H1 (cell line): Measurements from ENCODE around the gene PLCB3. TPM values are rescaled to one million over a fixed set of nuclear protein-coding genes. Genes with fewer than 3 reads are reported as not detected.

Experiments
- CTCF ChIA-PET: fragments of 300-600 bp; sonication (Branson Sonifier 250); formaldehyde crosslinking; loops from one replicate; lab custom pipeline; 2021; ENCODE audit not compliant: partially characterized antibody; lab: Charles Lee
- POLR2A ChIA-PET: fragments of 300-600 bp; sonication (Branson Sonifier 250); formaldehyde crosslinking; loops from one replicate; lab custom pipeline; 2021; ENCODE audit warnings: inconsistent platforms; ENCODE audit not compliant: partially characterized antibody; lab: Charles Lee
- DNase-seq, 2 experiments: peaks; one replicate each; pipeline versions ENCODE4 v3.0.0 to v3.0.0-alpha.2; 2010 to 2022; ENCODE audit warnings: low spot score in 2 of 2, low read depth in 1 of 2, mixed read lengths in 1 of 2
- FAIRE-seq: peaks from 2 replicates; lab custom pipeline; 2011; peaks lifted over from hg19 to GRCh38; lab: Jason Lieb, UNC
- H2AFZ ChIP-seq: 2 replicates; pipeline ENCODE4 v1.8.1; 2012; ENCODE audit warnings: low read length, inconsistent platforms
- H2AK5ac ChIP-seq: 2 replicates; pipeline ENCODE4 v1.6.1; 2013; ENCODE audit warnings: low read depth, low read length
- H2BK120ac ChIP-seq: replicated peaks from 2 replicates; pipeline ENCODE3; 2013; ENCODE audit warnings: low read depth, low read length, inconsistent platforms
- H2BK12ac ChIP-seq: 2 replicates; pipeline ENCODE4 v1.6.1; 2013; ENCODE audit warnings: low read depth, low read length
- H2BK15ac ChIP-seq: 2 replicates; pipeline ENCODE4 v1.6.1; 2013; ENCODE audit warnings: low read length
- H2BK20ac ChIP-seq: 2 replicates; pipeline ENCODE4 v1.6.1; 2013; ENCODE audit warnings: low read length
- H2BK5ac ChIP-seq: 2 replicates; pipeline ENCODE4 v1.6.1; 2013; ENCODE audit warnings: low read depth, low read length
- H3K14ac ChIP-seq: 2 replicates; pipeline ENCODE4 v1.6.1; 2013; ENCODE audit warnings: inconsistent platforms; ENCODE audit not compliant: insufficient read length
- H3K18ac ChIP-seq: 2 replicates; pipeline ENCODE4 v1.6.1; 2013; ENCODE audit warnings: low read length; ENCODE audit errors: extremely low read depth
- H3K23ac ChIP-seq: 2 replicates; pipeline ENCODE4 v1.6.1; 2013; ENCODE audit warnings: inconsistent platforms; ENCODE audit not compliant: insufficient read length
- H3K23me2 ChIP-seq: 2 replicates; pipeline ENCODE4 v1.6.1; 2013; ENCODE audit warnings: low read depth, low read length
- H3K27ac ChIP-seq: 2 replicates; pipeline ENCODE4 v1.6.1; 2011; ENCODE audit warnings: low read depth, low read length, inconsistent platforms
- H3K27me3 ChIP-seq, 4 experiments: replicated peaks in 1 of 4; 1 replicate in 1 of 4; 2 replicates in 3 of 4; pipeline versions ENCODE4 v1.6.1 to v1.8.1; 2011 to 2013; ENCODE audit warnings: low read length in 3 of 4, mild to moderate bottlenecking in 3 of 4, inconsistent platforms in 2 of 4, mixed read lengths in 2 of 4, moderate library complexity in 1 of 4; ENCODE audit not compliant: control insufficient read depth in 3 of 4, insufficient read depth in 3 of 4; ENCODE audit errors: extremely low read depth in 1 of 4
- H3K36me3 ChIP-seq, 4 experiments: 2 replicates each; pipeline versions ENCODE4 v1.6.1 to v1.8.1; 2011 to 2013; ENCODE audit warnings: mild to moderate bottlenecking in 4 of 4, low read length in 3 of 4, moderate library complexity in 2 of 4, control low read depth in 1 of 4, inconsistent platforms in 1 of 4; ENCODE audit not compliant: insufficient read depth in 4 of 4, control insufficient read depth in 2 of 4
- H3K4ac ChIP-seq: replicated peaks from 2 replicates; pipeline ENCODE3; 2013; ENCODE audit warnings: low read length, low read depth, mixed read lengths, inconsistent platforms; ENCODE audit not compliant: insufficient read length
- H3K4me1 ChIP-seq, 4 experiments: replicated peaks in 1 of 4; 1 replicate in 1 of 4; 2 replicates in 3 of 4; pipeline versions ENCODE4 v1.6.1 to v1.8.1; 2011 to 2013; ENCODE audit warnings: low read length in 3 of 4, inconsistent platforms in 2 of 4, mixed read lengths in 1 of 4; ENCODE audit not compliant: insufficient read depth in 4 of 4, control insufficient read depth in 3 of 4
- H3K4me2 ChIP-seq, 2 experiments: 2 replicates each; pipeline versions ENCODE4 v1.6.1 to v1.8.1; 2011 to 2013; ENCODE audit warnings: low read depth in 2 of 2, low read length in 2 of 2, control low read depth in 1 of 2, inconsistent platforms in 1 of 2, mild to moderate bottlenecking in 1 of 2; ENCODE audit not compliant: insufficient read depth in 1 of 2
- H3K4me3 ChIP-seq, 4 experiments: fragments of 200-600, 300-600 bp in 1 of 4; sonication (generic), shearing (Covaris generic), sonication (Bioruptor Twin) in 1 of 4; 2 replicates each; pipeline versions ENCODE4 v1.5.1 to v1.8.1; 2011 to 2016; ENCODE audit warnings: low read length in 4 of 4, low read depth in 3 of 4, control low read depth in 2 of 4, inconsistent platforms in 2 of 4, mild to moderate bottlenecking in 2 of 4, mixed read lengths in 1 of 4, moderate library complexity in 1 of 4; ENCODE audit not compliant: insufficient read depth in 2 of 4; ENCODE audit errors: extremely low read depth in 1 of 4
- H3K56ac ChIP-seq: replicated peaks from 2 replicates; pipeline ENCODE3; 2013; ENCODE audit warnings: low read depth, mild to moderate bottlenecking, mixed read lengths, low read length, inconsistent platforms; ENCODE audit not compliant: insufficient read length
- H3K79me1 ChIP-seq: 2 replicates; pipeline ENCODE4 v1.6.1; 2013; ENCODE audit warnings: low read depth, low read length, control low read depth
- H3K79me2 ChIP-seq, 2 experiments: 2 replicates each; pipeline versions ENCODE4 v1.6.1 to v1.8.1; 2012 to 2013; ENCODE audit warnings: low read length in 2 of 2, mild to moderate bottlenecking in 2 of 2, inconsistent platforms in 1 of 2; ENCODE audit not compliant: insufficient read depth in 2 of 2, control insufficient read depth in 1 of 2
- H3K9ac ChIP-seq, 4 experiments: replicated peaks in 1 of 4; 1 replicate in 1 of 4; 2 replicates in 3 of 4; pipeline versions ENCODE4 v1.6.1 to v1.8.1; 2011 to 2013; ENCODE audit warnings: low read depth in 3 of 4, low read length in 3 of 4, control low read depth in 2 of 4, mild to moderate bottlenecking in 2 of 4, moderate library complexity in 2 of 4, inconsistent platforms in 1 of 4; ENCODE audit errors: extremely low read depth in 1 of 4
- H3K9me3 ChIP-seq, 2 experiments: 2 replicates each; pipeline versions ENCODE4 v1.6.1 to v1.8.1; 2012 to 2013; ENCODE audit warnings: mild to moderate bottlenecking in 2 of 2, moderate library complexity in 2 of 2, control low read depth in 1 of 2, inconsistent platforms in 1 of 2, low read depth in 1 of 2, low read length in 1 of 2, mixed read lengths in 1 of 2; ENCODE audit not compliant: insufficient read depth in 2 of 2
- H4K20me1 ChIP-seq, 2 experiments: replicated peaks in 1 of 2; 2 replicates each; pipeline versions ENCODE3 to v1.8.1; 2011 to 2013; ENCODE audit warnings: inconsistent platforms in 2 of 2, low read length in 2 of 2, mild to moderate bottlenecking in 1 of 2; ENCODE audit not compliant: insufficient read depth in 2 of 2, control insufficient read depth in 1 of 2
- H4K5ac ChIP-seq: 2 replicates; pipeline ENCODE4 v1.6.1; 2013; ENCODE audit warnings: low read length, low read depth, mixed read lengths, inconsistent platforms; ENCODE audit not compliant: insufficient read length
- H4K8ac ChIP-seq: 2 replicates; pipeline ENCODE4 v1.8.0; 2013; ENCODE audit warnings: mild to moderate bottlenecking, moderate library complexity, low read length, inconsistent platforms; ENCODE audit not compliant: insufficient read depth; ENCODE audit errors: extremely low read depth
- H4K91ac ChIP-seq: replicated peaks from 2 replicates; pipeline ENCODE3; 2013; ENCODE audit warnings: low read length, mixed read lengths, inconsistent platforms; ENCODE audit not compliant: insufficient read length
- CBX5 ChIP-seq: fragments of 300-800, 300-1000 bp; sonication (generic); IDR thresholded peaks from 2 replicates; pipeline ENCODE4 v1.7.1; 2016; ENCODE audit warnings: antibody characterized with exemption, low read length, low read depth
- HDAC6 ChIP-seq: IDR thresholded peaks from one replicate; pipeline ENCODE4 v1.7.1; 2012; ENCODE audit warnings: low read depth, mild to moderate bottlenecking, inconsistent platforms, low read length, moderate library complexity
- POU5F1 ChIP-seq: IDR thresholded peaks from 2 replicates; pipeline ENCODE4 v1.6.1; 2011; ENCODE audit warnings: low read depth, mild to moderate bottlenecking, low read length, moderate library complexity
- whole genome bisulfite sequencing, 2 experiments: shearing (Covaris generic) in 1 of 2; methylation state at CpG; one replicate each; pipeline versions ENCODE4 v1.1.6 to v1.1.7; 2013 to 2015; ENCODE audit warnings: low lambda C conversion rate in 2 of 2, mixed read lengths in 2 of 2, inconsistent platforms in 1 of 2, low coverage in 1 of 2, missing lambda C conversion rate in 1 of 2; ENCODE audit not compliant: insufficient replicate concordance in 2 of 2, insufficient coverage in 1 of 2, insufficient read length in 1 of 2; ENCODE audit errors: extremely low coverage in 1 of 2, missing lambda C conversion rate in 1 of 2; 5-methylcytosine and 5-hydroxymethylcytosine counted together
- polyA plus RNA-seq, 7 experiments: library from polyadenylated mRNA; depleted of rRNA in 3 of 7; stranded (reverse) in 5 of 7; unstranded in 2 of 7; fragments of >200 nt in 5 of 7; fragments of 200-250 nt in 2 of 7; gene quantifications; 1 replicate in 5 of 7; 2 replicates in 1 of 7; 4 replicates in 1 of 7; pipeline versions ENCODE4 v1.2.1 to v1.2.3, GENCODE V29; 2011 to 2013; ENCODE audit warnings: missing spikeins in 2 of 7, mixed read lengths in 2 of 7
- total RNA-seq: library from RNA; stranded (reverse); fragmentation: NEBNext Ultra II Directional; extraction: Animal tissue kit (Norgen Biotek cat#: 25700); gene quantifications from 2 replicates; pipeline ENCODE4 v1.2.1, GENCODE V29; 2021
- TF ChIP-seq, protein P1 (sequence below): IDR thresholded peaks from 2 replicates; pipeline ENCODE4 v1.6.1; 2011; ENCODE audit warnings: low read depth, mild to moderate bottlenecking, low read length; ENCODE audit not compliant: insufficient read depth

PLCB3 gene
- total and polyA plus RNA-seq, 2 of the 8 experiments (the other 6 are each of a cell fraction or from before 2014, with no cell fraction given): 47.2 to 104 TPM

- H3K9me3 ChIP-seq: no peaks in the 10 kb centered on the region
- no peaks in the 10 kb centered on the region for H3K79me2 ChIP-seq
- DNase-seq (no peak), FAIRE-seq (no peak)
- H3K4ac ChIP-seq: no peak overlapping the region
- H3K23ac ChIP-seq: no peak overlapping the region
- no peak overlapping the region for H2AK5ac ChIP-seq
- no peaks in the 10 kb centered on the region for H3K79me1 ChIP-seq
- H3K56ac ChIP-seq: no peak overlapping the region
- no peak overlapping the region for H3K4me3 ChIP-seq
- no peak overlapping the region for H2BK20ac ChIP-seq
- no peak overlapping the region for H2BK15ac ChIP-seq
- H4K8ac ChIP-seq: no peak overlapping the region; the same call in 1 of the 2 replicates
- H3K23me2 ChIP-seq: no peaks in the 10 kb centered on the region
- H3K9ac ChIP-seq: no peak overlapping the region
- H3K27me3 ChIP-seq: no peaks in the 10 kb centered on the region
- H2BK5ac ChIP-seq: no peak overlapping the region; the same call in 1 of the 2 replicates
- H4K20me1 ChIP-seq: peaks cover 8 to 20% of the 10 kb centered on the region in 2 experiments
- H3K27ac ChIP-seq: no peak overlapping the region
- H2AFZ ChIP-seq: no peak overlapping the region
- ChIA-PET CTCF (interaction anchor here (0.9 to 8.5 kb wide), 10 partner anchors 6 to 81 kb away, joined by 3 to 102 read pairs (median 6); partner anchors contain the start of genes CATSPERZ, FERMT3, PLCB3 and PPP1R14B), POLR2A (interaction anchor here (1.2 to 11.9 kb wide), 5 partner anchors 6 to 38 kb away, joined by 3 to 352 read pairs (median 5); partner anchors contain the start of genes CATSPERZ, FKBP2, PLCB3 and PPP1R14B)
- no peak overlapping the region for H4K91ac ChIP-seq
- H3K14ac ChIP-seq: no peak overlapping the region
- H2BK120ac ChIP-seq: no peak overlapping the region
- no peak overlapping the region for H2BK12ac ChIP-seq
- H3K4me2 ChIP-seq: no peak overlapping the region
- H3K4me1 ChIP-seq: no peaks in the 10 kb centered on the region; a peak in 3 of 7 replicates
- no peak overlapping the region for H3K18ac ChIP-seq
- TF ChIP-seq, protein P1, sequence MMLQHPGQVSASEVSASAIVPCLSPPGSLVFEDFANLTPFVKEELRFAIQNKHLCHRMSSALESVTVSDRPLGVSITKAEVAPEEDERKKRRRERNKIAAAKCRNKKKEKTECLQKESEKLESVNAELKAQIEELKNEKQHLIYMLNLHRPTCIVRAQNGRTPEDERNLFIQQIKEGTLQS: no peak
- no peak for TF ChIP-seq CBX5
- no peak for TF ChIP-seq HDAC6
- TF ChIP-seq POU5F1: no peak
- H3K36me3 ChIP-seq: peaks cover 22 to 81% (median 39%) of the 10 kb centered on the region in 4 experiments
- WGBS, 2 experiments: 94% methylated on average over 42 of the region's 42 CpGs; no CpG with 5 or more reads in 1 of the 2 experiments
- no peak overlapping the region for H4K5ac ChIP-seq
Measured at GRCh38 chr11:64262271-64263002, 11.1 kb downstream of the PLCB3 start.
